H1 (cell line): ENCODE data around the gene ULK1. TPM values are rescaled to one million over a fixed set of nuclear protein-coding genes. Genes with fewer than 3 reads are reported as not detected.

ENCODE experiments used
- BACH1 ChIP-seq: IDR thresholded peaks from 2 replicates; pipeline ENCODE4 v1.6.1; 2012; ENCODE audit warnings: low read length, improper control_type of control experiment
- CHD7 ChIP-seq: fragments of 300-600 bp; sonication (generic); IDR thresholded peaks from 2 replicates; pipeline ENCODE4 v1.7.1; 2012; ENCODE audit warnings: low read length, moderate library complexity, mild to moderate bottlenecking, inconsistent platforms; ENCODE audit not compliant: insufficient replicate concordance
- EGR1 ChIP-seq: IDR thresholded peaks from 2 replicates; pipeline ENCODE4 v1.6.1; 2011; ENCODE audit warnings: low read depth, low read length, borderline replicate concordance
- RAD21 ChIP-seq, 2 experiments: IDR thresholded peaks in 1 of 2; conservative IDR thresholded peaks in 1 of 2; 2 replicates each; pipeline ENCODE4 v1.6.1; 2011; ENCODE audit warnings: low read depth in 2 of 2, low read length in 2 of 2, improper control_type of control experiment in 1 of 2, inconsistent platforms in 1 of 2, mild to moderate bottlenecking in 1 of 2, moderate library complexity in 1 of 2
- RBBP5 ChIP-seq: IDR thresholded peaks from 2 replicates; pipeline ENCODE4 v1.7.1; 2012; ENCODE audit warnings: low read depth, mild to moderate bottlenecking, inconsistent platforms, low read length, moderate library complexity, borderline replicate concordance
- RXRA ChIP-seq: IDR thresholded peaks from 2 replicates; pipeline ENCODE4 v1.6.1; 2011; ENCODE audit warnings: low read depth, mild to moderate bottlenecking, low read length, moderate library complexity; ENCODE audit not compliant: insufficient read depth
- TCF12 ChIP-seq: IDR thresholded peaks from 2 replicates; pipeline ENCODE4 v1.6.1; 2011; ENCODE audit warnings: low read depth, mild to moderate bottlenecking, low read length
- polyA plus RNA-seq, 7 experiments: library from polyadenylated mRNA; depleted of rRNA in 3 of 7; stranded (reverse) in 5 of 7; unstranded in 2 of 7; fragments of >200 nt in 5 of 7; fragments of 200-250 nt in 2 of 7; gene quantifications; 1 replicate in 5 of 7; 2 replicates in 1 of 7; 4 replicates in 1 of 7; pipeline versions ENCODE4 v1.2.1 to v1.2.3, GENCODE V29; 2011 to 2013; ENCODE audit warnings: missing spikeins in 2 of 7, mixed read lengths in 2 of 7
- total RNA-seq: library from RNA; stranded (reverse); fragmentation: NEBNext Ultra II Directional; extraction: Animal tissue kit (Norgen Biotek cat#: 25700); gene quantifications from 2 replicates; pipeline ENCODE4 v1.2.1, GENCODE V29; 2021

ULK1 gene
- total and polyA plus RNA-seq, 2 of the 8 experiments (the other 6 are each of a cell fraction or from before 2014, with no cell fraction given): 13.0 to 44.1 TPM

DNA sequence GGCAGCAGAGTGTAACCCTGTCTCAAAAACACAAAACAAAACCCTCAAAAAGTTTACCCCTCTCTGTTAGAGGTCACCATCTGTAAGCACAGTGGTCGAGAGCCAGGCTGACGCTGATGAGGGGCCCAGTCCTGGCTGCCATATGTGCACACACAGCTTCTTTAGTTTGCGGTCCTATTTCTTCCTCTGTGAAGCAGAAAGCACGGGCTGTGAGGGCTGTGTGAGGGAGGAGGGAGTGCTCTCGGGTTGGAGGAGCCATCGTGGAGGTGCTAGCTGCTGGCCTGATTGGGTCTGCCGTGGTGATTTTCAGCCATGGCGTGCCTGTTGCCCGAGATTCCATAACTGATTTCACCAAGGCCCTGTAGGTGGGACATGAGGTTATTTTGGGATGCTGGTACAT is 3.5 kb downstream of the ULK1 start (continued):
- TF ChIP-seq CHD7 (no peak), RAD21 (IDR thresholded peaks at IDR 0.05 in 1 of 2, conservative IDR thresholded peaks at IDR 0.05 in 1 of 2; ENCODE audit: low read depth in 2 of 2, low read length in 2 of 2) (no peak), EGR1 (no peak), RXRA (no peak), TCF12 (no peak), BACH1 (no peak), RBBP5 (no peak)
